ENCODE results near the gene VIPR2.
"Not testable (repeated sequence)": the region's sequence is repeated elsewhere in the genome, so short reads cannot be mapped to it uniquely, and the experiment has no call there.

The VIPR2 gene

GRCh38 chr7:159144758-159145489 is at the start of gene VIPR2:
Gene VIPR2 (minus strand): TSS chr7:159144867. CDS start chr7:159144771, 96 bp downstream.
- DNase-seq = peak; percentile 48

GRCh38 chr7:159193543-159194090 is 49.0 kb upstream of the VIPR2 start:
- no peak for DNase-seq

- no peak for DNase-seq
Observed at GRCh38 chr7:159192725-159193453, 48.2 kb upstream of the VIPR2 start.

GRCh38 chr7:159192013-159192412 is 47.3 kb upstream of the VIPR2 start:
- DNase-seq = no peak

- DNase-seq = no peak
Observed at GRCh38 chr7:159191236-159191635, 46.6 kb upstream of the VIPR2 start.

GRCh38 chr7:159188011-159188410 is 43.3 kb upstream of the VIPR2 start:
- DNase-seq = no peak

GRCh38 chr7:159179241-159179640 is 34.6 kb upstream of the VIPR2 start:
- no peak for DNase-seq

GRCh38 chr7:159177284-159177953 is 32.8 kb upstream of the VIPR2 start:
- DNase-seq = no peak

GRCh38 chr7:159175792-159176191 is 31.1 kb upstream of the VIPR2 start:
- no peak for DNase-seq

- not testable (repeated sequence) for DNase-seq
Observed at GRCh38 chr7:159175100-159175499, 30.4 kb upstream of the VIPR2 start.

- DNase-seq = no peak
Observed at GRCh38 chr7:159172400-159172799, 27.7 kb upstream of the VIPR2 start.

GRCh38 chr7:159169391-159169790 is 24.7 kb upstream of the VIPR2 start:
- no peak for DNase-seq

- DNase-seq = no peak
Observed at GRCh38 chr7:159167139-159167538, 22.5 kb upstream of the VIPR2 start.

GRCh38 chr7:159166530-159166929 is 21.9 kb upstream of the VIPR2 start:
- DNase-seq = no peak

- no peak for DNase-seq
Observed at GRCh38 chr7:159165352-159165751, 20.7 kb upstream of the VIPR2 start.

GRCh38 chr7:159163703-159164301 is 19.1 kb upstream of the VIPR2 start:
- DNase-seq = not testable (repeated sequence)

- DNase-seq = not testable (repeated sequence)
Observed at GRCh38 chr7:159162050-159162626, 17.5 kb upstream of the VIPR2 start.

GRCh38 chr7:159160450-159160849 is 15.8 kb upstream of the VIPR2 start:
- no peak for DNase-seq

- DNase-seq = no peak
Observed at GRCh38 chr7:159159731-159160130, 15.1 kb upstream of the VIPR2 start.

GRCh38 chr7:159158888-159159405 is 14.3 kb upstream of the VIPR2 start:
- no peak for DNase-seq

- DNase-seq = no peak
Observed at GRCh38 chr7:159158125-159158887, 13.6 kb upstream of the VIPR2 start.

GRCh38 chr7:159157714-159158113 is 13.0 kb upstream of the VIPR2 start:
- no peak for DNase-seq
